GM19023 (cell line): ENCODE results near the gene AUNIP.

Source experiments
- ATAC-seq: cut with Tn5 transposase; IDR thresholded peaks from one replicate; pipeline ENCODE4 v1.9.1; 2021; ENCODE audit warnings: mild to moderate bottlenecking, moderate library complexity; ENCODE audit not compliant: unreplicated experiment

AUNIP gene

GRCh38 chr1:25832336-25833037, 26.8 kb downstream of the AUNIP start:
- ATAC-seq = no peak

DNA sequence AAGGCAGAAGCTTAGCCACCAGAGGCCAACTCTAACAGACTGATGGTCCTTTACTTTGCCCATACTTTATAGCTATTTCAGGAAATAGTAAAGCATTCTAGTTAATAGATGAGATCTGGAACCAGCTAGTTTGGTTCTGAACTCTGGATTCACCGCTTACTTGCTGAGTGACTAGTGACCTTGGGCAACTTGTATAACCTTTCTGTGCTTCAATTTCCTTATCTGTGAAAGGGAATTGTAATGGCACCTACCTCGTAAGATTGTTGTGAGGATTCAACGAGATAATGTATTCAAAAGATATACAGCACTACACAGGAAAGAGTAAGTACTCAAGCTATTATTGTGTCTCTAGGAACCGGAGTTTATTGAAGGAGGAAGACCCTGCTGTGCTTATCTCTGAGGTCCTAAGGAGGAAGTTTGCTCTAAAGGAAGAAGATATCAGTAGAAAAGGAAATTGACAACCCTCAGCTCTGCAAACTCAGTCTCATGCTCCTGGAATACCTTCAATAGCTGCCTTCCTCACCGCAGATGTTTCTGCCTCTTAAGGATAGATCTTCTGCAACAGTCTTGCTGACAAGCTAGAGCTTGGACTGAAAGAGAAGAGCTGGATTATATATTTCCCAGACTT, 27.6 kb downstream of the AUNIP start:
- ATAC-seq = no peak

- no peak for ATAC-seq
These were observed 30.2 kb downstream of the AUNIP start for GRCh38 chr1:25829046-25829445.

- no peak for ATAC-seq
These were observed 30.8 kb downstream of the AUNIP start for GRCh38 chr1:25828491-25828890.

DNA sequence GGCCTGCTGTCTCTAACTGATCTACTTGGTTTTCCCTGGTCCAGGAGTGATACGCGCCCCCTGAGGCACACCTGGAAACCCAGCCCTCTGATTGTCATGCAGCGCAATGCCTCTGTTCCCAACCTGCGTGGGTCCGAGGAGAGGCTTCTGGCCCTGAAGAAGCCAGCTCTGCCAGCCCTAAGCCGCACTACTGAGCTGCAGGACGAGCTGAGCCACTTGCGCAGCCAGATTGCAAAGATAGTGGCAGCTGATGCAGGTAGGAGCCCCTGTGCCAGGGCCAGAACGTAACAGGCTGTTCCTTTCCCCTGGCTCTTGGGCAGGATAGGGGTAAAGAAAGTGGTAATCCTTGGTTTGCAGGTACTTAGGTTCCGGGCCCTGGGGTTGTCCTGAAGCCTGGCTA, 32.7 kb downstream of the AUNIP start:
- no peak for ATAC-seq

DNA sequence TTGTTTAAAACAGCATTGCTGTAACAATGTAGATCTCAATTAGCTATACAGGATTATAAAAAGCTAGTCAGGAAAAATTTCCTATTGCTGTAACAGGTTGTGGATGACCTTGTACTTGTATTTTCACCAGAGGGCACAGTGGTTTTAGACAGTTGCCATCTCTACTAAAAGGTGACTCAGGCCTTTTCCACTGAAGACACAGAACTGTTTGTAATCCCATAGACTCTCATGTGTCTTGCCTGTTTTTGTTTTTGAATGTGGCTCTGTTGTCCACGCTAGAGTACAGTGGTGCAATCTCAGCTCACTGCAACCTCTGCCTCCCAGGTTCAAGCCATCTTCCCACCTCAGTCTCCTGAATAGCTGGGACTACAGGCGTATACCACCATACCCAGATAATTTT, 33.7 kb downstream of the AUNIP start:
- no peak for ATAC-seq

DNA sequence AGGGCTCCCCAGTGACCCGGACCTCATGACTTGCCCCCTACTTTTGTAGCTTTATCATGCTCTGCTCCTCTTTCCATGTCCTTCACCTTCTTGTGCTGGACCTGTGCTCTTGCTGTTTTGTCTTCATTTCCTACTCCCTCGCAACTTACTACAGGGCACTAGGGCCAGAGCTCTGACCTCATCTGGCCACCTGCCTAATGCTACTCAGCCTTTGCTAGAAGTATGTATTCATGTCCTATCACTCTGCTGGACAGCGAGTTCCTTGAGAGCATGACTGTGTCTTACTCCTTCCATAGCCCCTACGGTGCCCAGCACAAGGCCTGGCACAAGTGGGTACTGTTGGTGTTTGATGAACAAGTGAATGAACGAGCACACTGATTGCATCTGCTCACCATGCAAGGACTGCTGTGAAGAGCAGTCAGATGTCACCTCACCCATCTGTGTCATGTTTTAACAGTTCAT, 37.6 kb downstream of the AUNIP start:
- ATAC-seq = no peak

DNA sequence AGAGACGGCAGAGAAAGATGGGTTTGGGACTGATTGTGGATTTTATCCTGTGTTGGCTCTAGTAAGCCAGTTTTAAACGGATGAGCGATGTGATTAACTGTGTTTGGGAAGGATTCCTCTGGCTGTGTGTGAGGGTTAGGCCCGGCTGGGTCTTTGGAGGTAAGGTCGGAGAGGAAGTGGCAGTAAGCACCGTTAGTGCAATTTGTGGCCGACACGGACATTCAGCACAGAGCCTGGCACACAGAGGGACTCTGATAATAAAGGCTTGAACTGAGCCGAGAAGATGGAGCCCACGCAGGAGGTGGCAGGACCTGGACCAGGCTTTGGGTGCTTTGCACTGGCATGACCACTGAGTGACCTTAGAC, 38.2 kb downstream of the AUNIP start:
- no peak for ATAC-seq

DNA sequence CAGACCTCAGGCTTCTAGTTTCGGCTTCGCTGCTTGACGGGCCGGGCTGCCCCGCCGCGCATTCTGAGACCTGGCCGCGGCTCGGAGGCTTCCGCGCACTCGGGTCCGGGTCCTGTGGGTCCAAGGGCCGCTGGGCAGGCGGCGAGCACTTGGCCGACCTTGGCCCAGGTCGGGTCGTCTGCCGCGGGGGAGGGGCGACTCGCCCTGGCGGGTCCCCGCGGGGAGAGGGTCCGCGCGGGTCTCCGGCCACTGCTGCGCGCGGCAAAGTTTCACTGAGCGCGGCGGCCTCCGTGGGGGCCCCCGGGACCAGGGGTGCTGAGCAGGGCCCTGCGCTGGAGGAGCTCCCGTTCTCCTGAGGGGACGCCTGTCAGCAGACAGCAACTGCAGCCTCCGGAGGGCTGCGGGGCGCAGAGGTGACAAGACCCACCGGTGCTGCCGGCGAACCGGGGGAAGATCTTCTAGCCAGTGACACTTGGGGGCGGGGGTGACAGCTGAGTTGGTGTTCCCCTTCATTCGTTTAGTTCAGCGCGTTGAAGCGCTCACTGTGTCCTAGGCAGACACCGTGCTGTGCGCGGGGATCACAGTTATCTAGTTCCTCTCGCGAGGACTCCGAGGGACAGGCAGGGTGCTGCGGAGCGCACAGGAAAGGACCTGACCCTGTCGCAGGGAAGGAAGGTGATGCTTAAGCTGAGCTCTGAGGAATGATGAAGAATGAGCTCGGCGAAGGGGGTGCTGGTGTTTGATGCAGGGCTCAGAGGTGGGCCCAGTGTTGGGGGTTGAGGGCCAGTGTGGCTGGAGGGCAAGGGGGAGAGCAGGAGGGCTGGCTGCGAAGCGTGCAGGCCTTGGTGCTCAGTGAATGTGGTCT, 38.8 kb downstream of the AUNIP start:
- ATAC-seq = peak; percentile 51

DNA sequence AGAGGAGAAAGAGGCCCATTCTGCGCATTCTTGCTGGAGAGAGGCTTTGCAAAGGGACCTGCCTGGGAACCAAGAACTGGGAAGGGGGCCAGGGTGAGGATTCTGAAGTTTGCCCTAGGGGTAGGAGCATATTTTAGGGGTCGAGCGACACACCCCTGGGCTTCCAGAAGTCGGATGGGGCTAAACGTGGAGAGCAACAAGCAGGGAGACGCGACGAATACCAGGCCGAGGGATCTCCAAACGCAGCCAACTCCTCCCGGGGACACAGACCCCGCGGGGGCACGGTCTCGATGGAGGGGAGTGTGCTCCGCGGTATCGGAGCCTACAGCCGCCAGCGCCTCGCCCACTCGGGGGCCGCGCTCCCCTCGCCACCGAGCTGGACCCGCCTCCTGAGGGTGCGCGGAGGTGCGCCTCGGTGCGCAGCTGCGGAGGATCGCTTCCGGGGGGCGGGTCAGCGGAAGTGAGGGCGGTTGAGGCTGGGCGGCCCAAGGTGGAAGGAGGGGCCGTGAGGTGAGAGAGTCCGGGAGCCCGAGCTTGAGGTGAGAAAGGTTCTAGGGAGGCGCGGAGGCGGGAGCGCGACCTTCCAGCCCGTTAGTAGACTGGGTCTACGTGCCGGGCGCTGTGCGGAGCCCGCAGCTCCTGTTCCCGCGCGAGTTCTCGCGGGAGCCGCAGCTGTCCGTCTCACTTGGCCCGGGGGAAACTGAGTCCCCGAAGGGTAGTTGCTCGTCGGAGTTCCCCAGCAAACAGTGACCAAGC, 39.6 kb downstream of the AUNIP start, which contains the start of gene MTFR1L:
Gene MTFR1L, plus strand, starts transcription at position 464 of the 756 bp plus-strand sequence. CDS start 3,151 bp downstream, outside the sequence.
- peak; percentile 81 for ATAC-seq

GRCh38 chr1:25818569-25818968, 40.7 kb downstream of the AUNIP start:
- no peak for ATAC-seq

DNA sequence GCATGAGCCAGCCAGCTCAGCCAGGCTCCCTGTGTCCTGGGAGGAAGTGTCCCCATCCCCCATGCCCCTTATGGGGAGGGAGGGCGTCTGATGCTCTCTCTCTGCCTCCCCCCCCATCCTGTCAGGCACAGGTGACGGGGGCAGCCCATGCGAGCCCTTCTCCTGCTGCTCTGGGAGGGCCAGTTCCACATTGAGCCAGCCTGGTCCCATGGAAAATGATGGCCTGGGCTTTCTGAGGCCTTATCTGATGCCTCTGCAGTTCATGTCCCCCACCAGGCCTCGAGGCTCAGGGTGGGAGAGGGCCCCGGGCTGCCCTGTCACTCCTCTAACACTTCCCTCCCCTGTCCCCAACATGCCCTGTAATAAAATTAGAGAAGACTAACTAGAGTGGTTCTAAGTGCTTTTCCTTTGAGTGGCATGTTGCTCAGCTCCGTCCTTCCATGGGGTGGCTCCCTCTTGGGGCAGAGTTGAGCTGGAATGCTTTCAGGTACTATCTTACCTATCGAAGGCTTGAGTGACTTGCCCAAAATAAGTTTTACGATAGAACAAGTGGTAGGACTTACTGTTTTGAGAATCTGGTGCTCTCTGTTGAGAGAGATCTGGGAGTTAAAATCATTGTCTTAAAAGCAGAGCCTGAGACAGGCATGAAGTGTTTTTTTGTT, 41.3 kb downstream of the AUNIP start:
- ATAC-seq = no peak

DNA sequence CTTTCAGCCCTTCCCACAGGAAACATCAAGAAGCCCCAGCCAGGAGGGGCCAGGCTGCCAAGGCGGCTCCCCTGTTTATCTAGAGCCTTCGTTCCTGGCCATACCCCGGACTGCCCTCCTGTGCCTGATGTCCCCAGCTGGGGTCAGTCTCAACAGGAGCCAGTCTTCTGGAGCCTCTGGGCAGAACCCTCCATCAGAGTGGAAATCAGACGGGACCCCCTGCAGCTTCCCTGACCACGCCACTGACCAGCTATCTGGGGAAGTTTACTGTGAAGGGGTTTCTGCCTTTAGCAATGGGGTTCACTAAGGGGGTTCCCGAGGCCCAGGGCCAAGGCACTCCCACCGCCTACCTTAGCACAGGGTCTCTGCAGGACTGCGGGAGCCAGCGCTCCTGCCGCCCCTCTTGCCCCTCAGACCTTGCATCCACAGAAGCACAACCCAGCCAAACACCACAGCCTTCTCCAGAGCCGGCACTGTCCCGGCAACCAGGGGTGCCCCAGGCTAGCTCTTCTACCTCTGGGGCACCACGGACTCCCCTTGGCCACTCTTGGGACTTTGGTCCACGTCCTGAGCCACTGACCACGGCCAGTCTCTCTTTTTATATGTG, 43.0 kb downstream of the AUNIP start:
- no peak for ATAC-seq

- no peak for ATAC-seq
These were observed 43.8 kb downstream of the AUNIP start for GRCh38 chr1:25815208-25816111.

GRCh38 chr1:25814549-25815087, 44.6 kb downstream of the AUNIP start:
- no peak for ATAC-seq

GRCh38 chr1:25813734-25814471, 45.4 kb downstream of the AUNIP start:
- ATAC-seq = no peak

- no peak for ATAC-seq
These were observed 46.1 kb downstream of the AUNIP start for GRCh38 chr1:25813071-25813733.
